ENCODE measurements around the gene RUVBL1. TPM values are rescaled to one million over a fixed set of nuclear protein-coding genes. Genes with fewer than 3 reads are reported as not detected.

The RUVBL1 gene
- total RNA-seq, 1 donor from 2014 or later, result 28.4 TPM

GRCh38 chr3:128066676-128067075 lies 56.9 kb downstream of the RUVBL1 start:
- no peak for ATAC-seq

GRCh38 chr3:128066114-128066513 lies 57.5 kb downstream of the RUVBL1 start:
- ATAC-seq, result no peak

- ATAC-seq, result no peak
These were observed 58.6 kb downstream of the RUVBL1 start for GRCh38 chr3:128064962-128065361.

DNA sequence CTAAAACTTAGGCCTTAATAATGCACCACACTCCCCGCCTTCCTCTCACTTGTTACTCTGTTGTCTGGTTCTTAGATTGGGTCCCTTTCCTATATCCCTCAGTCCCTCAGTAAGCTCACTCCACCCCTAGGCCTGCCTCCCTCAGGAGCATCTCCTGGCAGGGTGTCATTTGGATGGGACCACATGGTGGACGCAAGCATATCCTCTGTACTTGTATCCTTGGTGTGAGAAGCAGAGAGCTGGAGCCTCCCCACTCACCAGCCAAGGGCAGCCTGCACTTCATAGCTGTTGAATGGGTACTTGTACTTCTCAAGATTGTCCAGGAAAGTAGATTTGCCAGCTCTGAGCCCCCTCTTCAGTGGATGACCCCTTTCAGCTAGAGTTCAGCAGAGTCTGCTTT lies 59.7 kb downstream of the RUVBL1 start:
- ATAC-seq, result no peak

- no peak for ATAC-seq
These were observed 61.4 kb downstream of the RUVBL1 start for GRCh38 chr3:128062033-128062745.

DNA sequence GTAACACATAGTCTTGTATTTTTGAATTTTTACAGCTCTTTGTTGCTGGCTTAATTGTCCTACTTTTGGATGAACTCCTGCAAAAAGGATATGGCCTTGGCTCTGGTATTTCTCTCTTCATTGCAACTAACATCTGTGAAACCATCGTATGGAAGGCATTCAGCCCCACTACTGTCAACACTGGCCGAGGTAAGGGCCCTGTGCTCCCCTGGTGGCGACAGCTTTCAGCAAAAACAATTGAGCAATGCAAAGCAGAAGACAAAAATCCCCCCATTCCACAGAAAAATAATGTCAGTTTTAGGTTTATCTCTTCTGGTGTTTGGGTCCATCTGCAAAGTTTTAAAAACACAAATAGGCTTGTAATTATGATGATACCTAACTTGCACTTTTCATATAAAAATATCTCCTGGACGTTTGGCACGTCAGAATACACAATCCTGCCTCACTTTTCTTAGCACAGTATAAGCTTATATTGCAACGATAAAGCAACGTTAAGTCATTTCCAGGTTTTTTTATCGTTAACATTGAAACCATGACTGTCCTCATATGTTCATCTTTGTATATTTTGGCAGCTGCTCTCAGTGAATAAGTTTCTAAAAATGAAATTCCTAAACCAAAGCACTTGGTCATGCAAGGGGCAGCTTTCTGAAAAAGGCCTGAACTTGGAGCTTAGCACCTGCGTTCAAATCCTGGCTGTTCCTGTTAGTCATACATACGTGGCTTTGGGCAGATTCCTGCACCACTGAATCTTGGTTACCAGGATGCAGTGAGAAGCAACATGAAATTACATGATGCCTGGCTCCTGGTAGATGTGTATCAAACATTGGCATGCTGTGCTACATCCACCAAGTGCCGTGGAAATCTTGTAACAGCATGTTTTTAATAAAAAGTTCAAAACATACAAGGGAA lies 62.9 kb downstream of the RUVBL1 start:
- no peak for ATAC-seq

GRCh38 chr3:128056258-128056657 lies 67.4 kb downstream of the RUVBL1 start:
- no peak for ATAC-seq

DNA sequence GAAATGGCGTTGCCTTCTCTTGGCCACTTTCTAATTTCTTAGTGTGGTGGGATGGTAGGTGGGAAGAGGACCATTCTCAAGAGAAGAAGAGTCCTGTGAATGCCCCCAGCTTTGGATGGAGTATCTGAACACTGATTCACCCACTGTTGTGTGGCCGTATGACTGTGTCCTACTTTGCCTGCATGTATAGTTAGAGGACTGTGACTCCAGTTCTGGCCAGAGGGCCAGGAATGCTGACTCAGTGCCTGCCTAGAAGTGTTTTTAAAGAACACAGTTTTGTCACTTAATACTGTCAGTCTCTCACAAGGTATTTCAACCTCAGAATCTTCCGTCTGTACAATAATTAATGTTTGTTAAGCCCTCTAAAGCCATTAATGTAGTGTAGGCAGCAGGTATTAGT lies 69.2 kb downstream of the RUVBL1 start:
- peak; percentile 29 for ATAC-seq

- ATAC-seq, result no peak
These were observed 70.0 kb downstream of the RUVBL1 start for GRCh38 chr3:128053614-128054013.

DNA sequence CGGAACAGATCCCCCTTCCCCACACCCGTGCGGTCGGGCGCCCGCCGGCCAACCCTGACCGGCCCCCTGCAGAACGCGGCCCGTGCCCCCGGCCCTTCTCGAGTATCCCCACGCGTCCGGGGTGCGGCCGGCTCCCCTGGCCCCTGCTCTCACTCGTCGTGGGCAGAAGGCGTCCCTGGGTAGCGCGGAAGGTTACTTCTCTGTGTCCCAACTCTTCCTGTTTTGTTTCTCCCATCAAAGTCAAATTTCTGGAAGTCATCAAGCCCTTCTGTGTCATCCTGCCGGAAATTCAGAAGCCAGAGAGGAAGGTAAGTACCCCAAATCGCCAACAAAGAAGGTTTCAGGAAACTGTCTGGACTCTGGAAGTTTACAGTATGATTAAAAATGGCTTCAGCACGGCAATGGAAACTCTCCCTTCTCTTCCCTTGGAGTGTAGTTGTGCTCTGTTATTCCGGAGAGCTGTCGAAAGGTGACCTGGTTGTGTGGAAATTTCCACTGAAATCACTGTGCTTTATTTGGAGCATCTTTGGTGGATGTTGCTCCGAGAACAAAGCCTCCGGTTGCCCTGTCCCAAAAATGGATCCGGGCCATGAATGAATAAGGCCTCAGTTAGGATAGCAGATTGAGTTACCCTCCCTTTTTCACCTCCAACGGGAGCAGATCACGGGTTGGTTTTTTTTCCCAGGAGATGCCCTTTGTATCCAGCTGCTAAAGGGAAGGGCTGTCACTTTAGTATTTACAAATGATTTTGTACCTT lies 70.8 kb downstream of the RUVBL1 start:
- ATAC-seq, result no peak

DNA sequence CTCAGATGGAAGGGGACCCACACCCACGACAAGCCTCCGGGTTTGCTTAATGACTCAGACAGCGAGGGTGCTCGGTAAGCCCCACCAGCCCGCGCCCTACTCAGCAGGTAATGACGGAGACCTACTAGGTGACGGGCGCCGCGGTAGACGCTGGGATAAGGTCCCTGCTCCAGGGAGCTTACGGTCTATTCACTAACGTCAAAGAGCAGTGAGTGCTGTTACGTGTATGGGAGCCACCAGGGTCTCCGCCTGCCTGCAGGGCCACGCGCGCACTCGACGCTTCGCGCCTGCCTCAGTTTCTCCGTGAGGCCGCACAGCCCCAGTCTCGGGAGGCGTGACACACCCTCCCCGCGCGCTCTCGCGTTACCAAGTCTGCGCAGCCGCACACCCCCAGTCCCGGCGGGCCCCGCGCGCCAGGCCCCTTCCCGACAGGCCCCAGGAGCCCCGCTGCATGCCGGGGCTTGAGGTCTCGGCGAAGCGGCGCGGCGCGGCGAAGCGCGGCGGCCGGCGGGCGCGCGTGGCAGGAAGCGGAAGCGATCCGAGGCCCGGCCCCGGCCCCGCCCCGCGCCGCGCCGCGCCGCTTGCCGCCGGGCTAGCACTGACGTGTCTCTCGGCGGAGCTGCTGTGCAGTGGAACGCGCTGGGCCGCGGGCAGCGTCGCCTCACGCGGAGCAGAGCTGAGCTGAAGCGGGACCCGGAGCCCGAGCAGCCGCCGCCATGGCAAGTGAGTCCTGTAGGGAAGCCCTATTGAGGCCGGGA lies 71.6 kb downstream of the RUVBL1 start, which contains the start of gene SEC61A1:
TSS of gene SEC61A1 (plus strand) at position 601 of the 758 bp plus-strand sequence. CDS start at position 717, 116 bp downstream.
- ATAC-seq, result peak; percentile 98

DNA sequence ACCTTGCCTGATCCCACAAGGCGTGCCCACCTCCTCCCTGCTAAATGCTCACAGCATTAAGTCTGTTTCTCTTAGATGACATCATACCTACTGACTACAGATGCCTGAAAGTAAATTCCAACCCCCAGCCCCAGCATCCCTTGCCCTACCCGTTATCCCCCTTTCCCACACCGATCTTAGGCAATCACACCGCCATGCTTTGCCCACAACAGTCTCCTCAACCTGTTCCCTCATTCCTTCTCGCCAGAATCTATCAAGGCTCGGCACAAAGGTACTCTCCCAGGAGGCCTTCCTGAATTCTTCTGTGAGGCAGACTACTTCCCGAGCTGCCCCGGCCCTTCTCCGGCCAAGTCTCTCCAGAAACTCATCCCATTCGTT lies 72.2 kb downstream of the RUVBL1 start:
- ATAC-seq, result no peak

GRCh38 chr3:128050597-128050996 lies 73.0 kb downstream of the RUVBL1 start:
- no peak for ATAC-seq

DNA sequence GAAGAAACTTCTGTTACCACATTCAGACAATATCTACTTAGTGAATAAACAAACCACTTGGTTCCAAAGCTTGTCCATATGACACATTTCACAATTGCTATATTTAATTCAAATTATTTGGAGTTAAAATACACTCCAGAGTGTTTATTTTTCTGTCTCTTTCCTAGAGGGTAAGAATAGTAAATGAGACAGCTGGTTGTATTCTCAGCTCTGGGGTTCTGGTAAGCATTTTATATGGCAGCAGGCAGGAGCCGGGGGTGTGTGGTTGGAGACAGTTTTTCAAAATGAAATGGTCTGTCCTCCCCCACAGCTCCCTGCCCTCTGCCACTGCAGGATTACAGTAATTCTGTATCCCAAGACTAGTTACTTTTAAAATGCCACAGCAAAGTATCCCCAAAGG lies 82.3 kb downstream of the RUVBL1 start:
- no peak for ATAC-seq

DNA sequence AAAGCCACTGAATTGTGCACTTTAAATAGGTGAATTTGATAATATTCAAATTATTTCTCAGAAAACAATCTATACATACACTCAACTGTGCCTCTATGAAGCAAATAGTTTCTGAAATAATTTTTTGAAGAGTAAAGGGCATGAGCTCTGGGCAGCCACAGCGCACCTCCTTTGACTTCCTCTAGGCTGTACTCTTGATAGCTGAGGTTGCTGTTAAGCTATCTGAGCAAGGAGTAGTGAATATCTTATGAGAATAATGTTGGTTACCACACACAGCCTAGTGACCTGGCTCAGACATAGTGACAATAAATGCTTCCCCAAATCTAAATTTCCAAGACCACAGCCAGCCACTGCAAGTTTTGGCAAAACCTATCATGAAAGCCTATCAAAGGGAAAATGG lies 83.0 kb downstream of the RUVBL1 start:
- no peak for ATAC-seq

GRCh38 chr3:128040041-128040440 lies 83.6 kb downstream of the RUVBL1 start:
- ATAC-seq, result no peak

GRCh38 chr3:128036119-128036518 lies 87.5 kb downstream of the RUVBL1 start:
- ATAC-seq, result no peak

DNA sequence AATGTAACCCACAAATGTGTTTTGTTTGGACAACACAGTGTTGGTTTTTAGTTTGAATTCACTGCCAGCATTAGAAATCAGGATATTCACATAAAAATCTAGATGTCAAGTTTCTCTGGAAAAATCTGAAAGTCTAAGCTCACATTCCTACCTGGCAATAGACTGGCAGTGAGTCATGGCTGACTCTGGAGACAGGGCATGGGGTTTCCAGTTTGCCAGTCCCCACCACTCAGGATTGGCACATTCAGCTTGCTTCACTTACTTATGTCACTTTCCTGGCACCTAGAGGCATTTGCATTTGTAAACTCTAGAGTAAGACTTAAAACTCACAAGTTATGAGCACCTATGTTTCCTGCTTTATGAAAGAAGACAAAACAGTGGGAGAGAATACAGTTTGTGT lies 90.5 kb downstream of the RUVBL1 start:
- ATAC-seq, result no peak
